Activated CD4-positive, alpha-beta T cell treated with anti-CD3 and anti-CD28 coated beads, Interleukin-10, Interleukin-2, amounts not matched to agents 100 ng/mL and 50 ng/mL, durations not matched to agents 16 hours and 8 hours (primary cell): ENCODE results near the gene ITCH.
"Not testable (repeated sequence)": the region's sequence is repeated elsewhere in the genome, so short reads cannot be mapped to it uniquely, and the experiment has no call there.

ENCODE experiments used
- DNase-seq: peaks from one replicate; pipeline ENCODE4 v3.0.0-alpha.2; 2020

Gene ITCH

GRCh38 chr20:34472246-34472925, 109.3 kb downstream of the ITCH start:
- DNase-seq = no peak

- peak; percentile 37 for DNase-seq
These were observed 110.3 kb downstream of the ITCH start for GRCh38 chr20:34473262-34473883.

- peak; percentile 31 for DNase-seq
These were observed 113.1 kb downstream of the ITCH start for GRCh38 chr20:34475979-34476736.

- DNase-seq = no peak
These were observed 116.6 kb downstream of the ITCH start for GRCh38 chr20:34479627-34480026.

- not testable (repeated sequence) for DNase-seq
These were observed 119.1 kb downstream of the ITCH start for GRCh38 chr20:34482154-34482553.

- DNase-seq = not testable (repeated sequence)
These were observed 120.6 kb downstream of the ITCH start for GRCh38 chr20:34483585-34484220.

- no peak for DNase-seq
These were observed 122.1 kb downstream of the ITCH start for GRCh38 chr20:34485068-34485634.

- DNase-seq = peak; percentile 16
These were observed 128.3 kb downstream of the ITCH start for GRCh38 chr20:34491226-34491931.

- no peak for DNase-seq
These were observed 128.9 kb downstream of the ITCH start for GRCh38 chr20:34491932-34492509.

GRCh38 chr20:34493646-34494045, 130.6 kb downstream of the ITCH start:
- no peak for DNase-seq

GRCh38 chr20:34495307-34495706, 132.2 kb downstream of the ITCH start:
- DNase-seq = no peak

GRCh38 chr20:34495916-34496315, 132.8 kb downstream of the ITCH start:
- no peak for DNase-seq

- not testable (repeated sequence) for DNase-seq
These were observed 134.5 kb downstream of the ITCH start for GRCh38 chr20:34497596-34497995.

- no peak for DNase-seq
These were observed 137.8 kb downstream of the ITCH start for GRCh38 chr20:34500823-34501222.

- no peak for DNase-seq
These were observed 143.4 kb downstream of the ITCH start for GRCh38 chr20:34506480-34506879.

- no peak for DNase-seq
These were observed 144.8 kb downstream of the ITCH start for GRCh38 chr20:34507702-34508413.

- no peak for DNase-seq
These were observed 147.5 kb downstream of the ITCH start for GRCh38 chr20:34510575-34510974.

GRCh38 chr20:34511891-34512265, 148.8 kb downstream of the ITCH start:
- no peak for DNase-seq

- no peak for DNase-seq
These were observed 149.3 kb downstream of the ITCH start for GRCh38 chr20:34512266-34512954.

GRCh38 chr20:34512955-34513419, 149.9 kb downstream of the ITCH start:
- DNase-seq = peak; percentile 7

- not testable (repeated sequence) for DNase-seq
These were observed 151.0 kb downstream of the ITCH start for GRCh38 chr20:34514034-34514433.
